ENCODE data around the gene MDM1.

- TF ChIP-seq CTCF (conservative IDR thresholded peaks at IDR 0.05 in 1 of 2, IDR thresholded peaks at IDR 0.05 in 1 of 2; ENCODE audit: extremely low read depth in 1 of 2, insufficient read depth in 1 of 2, low read depth in 1 of 2, low read length in 2 of 2) = no peak
- TF ChIP-seq EZH2 (IDR thresholded peaks at IDR 0.05; ENCODE audit: borderline replicate concordance, low read length) = no peak
Observed at GRCh38 chr12:68245180-68246021, 86.8 kb downstream of the MDM1 start.

All from mammary epithelial cell (primary cell).